ENCODE data around the gene C11orf68. TPM values are rescaled to one million over a fixed set of nuclear protein-coding genes. Genes with fewer than 3 reads are reported as not detected.
"Not testable (repeated sequence)": the region's sequence is repeated elsewhere in the genome, so short reads cannot be mapped to it uniquely, and the experiment has no call there.

C11orf68 gene
- 10 to 100 TPM; 27.2 to 39.2 (median 32.0) TPM for polyA plus RNA-seq (ENCODE audit: insufficient read length in 10 of 10)
- long read RNA-seq, donor 1, transcript C11orf68-203 (1 exons, 1,528 nt): major isoform, 9 of 18 reads
- long read RNA-seq, donor 1, transcript C11orf68-202 (2 exons, 1,559 nt): minor isoform, 6 of 18 reads
- long read RNA-seq, donor 1, partial matches to known transcripts: 0 of 18 reads
- long read RNA-seq, donor 1, other reads (novel, unspliced or antisense): 0 of 18 reads
- long read RNA-seq, donor 2, transcript C11orf68-203 (1 exons, 1,528 nt): major isoform, 16 of 23 reads
- long read RNA-seq, donor 2, transcript C11orf68-202 (2 exons, 1,559 nt): minor isoform, 5 of 23 reads
- long read RNA-seq, donor 2, partial matches to known transcripts: 0 of 23 reads
- long read RNA-seq, donor 2, other reads (novel, unspliced or antisense): 0 of 23 reads
- long read RNA-seq, donor 3: 0 reads
- long read RNA-seq, donor 4, transcript C11orf68-203 (1 exons, 1,528 nt): major isoform, 12 of 20 reads
- long read RNA-seq, donor 4, transcript C11orf68-202 (2 exons, 1,559 nt): minor isoform, 5 of 20 reads
- long read RNA-seq, donor 4, partial matches to known transcripts: 0 of 20 reads
- long read RNA-seq, donor 4, other reads (novel, unspliced or antisense): 0 of 20 reads
- long read RNA-seq, donor 5, transcript C11orf68-203 (1 exons, 1,528 nt): minor isoform, 9 of 282 reads
- long read RNA-seq, donor 5, transcript C11orf68-202 (2 exons, 1,559 nt): major isoform, 22 of 282 reads
- long read RNA-seq, donor 5, partial matches to known transcripts: 248 of 282 reads
- long read RNA-seq, donor 5, other reads (novel, unspliced or antisense): 0 of 282 reads
- long read RNA-seq, donor 6, transcript C11orf68-203 (1 exons, 1,528 nt): major isoform, 16 of 34 reads
- long read RNA-seq, donor 6, transcript C11orf68-202 (2 exons, 1,559 nt): minor isoform, 13 of 34 reads
- long read RNA-seq, donor 6, transcript C11orf68-201 (2 exons, 1,619 nt): minor isoform, 5 of 34 reads
- long read RNA-seq, donor 6, partial matches to known transcripts: 0 of 34 reads
- long read RNA-seq, donor 6, other reads (novel, unspliced or antisense): 0 of 34 reads
- long read RNA-seq, donor 7, transcript C11orf68-202 (2 exons, 1,559 nt): major isoform, 9 of 20 reads
- long read RNA-seq, donor 7, transcript C11orf68-203 (1 exons, 1,528 nt): minor isoform, 5 of 20 reads
- long read RNA-seq, donor 7, transcript C11orf68-201 (2 exons, 1,619 nt): minor isoform, 6 of 20 reads
- long read RNA-seq, donor 7, partial matches to known transcripts: 0 of 20 reads
- long read RNA-seq, donor 7, other reads (novel, unspliced or antisense): 0 of 20 reads
- long read RNA-seq, donor 8, transcript C11orf68-202 (2 exons, 1,559 nt): minor isoform, 10 of 155 reads
- long read RNA-seq, donor 8, transcript C11orf68-203 (1 exons, 1,528 nt): major isoform, 11 of 155 reads
- long read RNA-seq, donor 8, partial matches to known transcripts: 49 of 155 reads
- long read RNA-seq, donor 8, other reads (novel, unspliced or antisense): 83 of 155 reads
- long read RNA-seq, donor 9, partial matches to known transcripts: 0 of 4 reads
- long read RNA-seq, donor 9, other reads (novel, unspliced or antisense): 0 of 4 reads

DNA sequence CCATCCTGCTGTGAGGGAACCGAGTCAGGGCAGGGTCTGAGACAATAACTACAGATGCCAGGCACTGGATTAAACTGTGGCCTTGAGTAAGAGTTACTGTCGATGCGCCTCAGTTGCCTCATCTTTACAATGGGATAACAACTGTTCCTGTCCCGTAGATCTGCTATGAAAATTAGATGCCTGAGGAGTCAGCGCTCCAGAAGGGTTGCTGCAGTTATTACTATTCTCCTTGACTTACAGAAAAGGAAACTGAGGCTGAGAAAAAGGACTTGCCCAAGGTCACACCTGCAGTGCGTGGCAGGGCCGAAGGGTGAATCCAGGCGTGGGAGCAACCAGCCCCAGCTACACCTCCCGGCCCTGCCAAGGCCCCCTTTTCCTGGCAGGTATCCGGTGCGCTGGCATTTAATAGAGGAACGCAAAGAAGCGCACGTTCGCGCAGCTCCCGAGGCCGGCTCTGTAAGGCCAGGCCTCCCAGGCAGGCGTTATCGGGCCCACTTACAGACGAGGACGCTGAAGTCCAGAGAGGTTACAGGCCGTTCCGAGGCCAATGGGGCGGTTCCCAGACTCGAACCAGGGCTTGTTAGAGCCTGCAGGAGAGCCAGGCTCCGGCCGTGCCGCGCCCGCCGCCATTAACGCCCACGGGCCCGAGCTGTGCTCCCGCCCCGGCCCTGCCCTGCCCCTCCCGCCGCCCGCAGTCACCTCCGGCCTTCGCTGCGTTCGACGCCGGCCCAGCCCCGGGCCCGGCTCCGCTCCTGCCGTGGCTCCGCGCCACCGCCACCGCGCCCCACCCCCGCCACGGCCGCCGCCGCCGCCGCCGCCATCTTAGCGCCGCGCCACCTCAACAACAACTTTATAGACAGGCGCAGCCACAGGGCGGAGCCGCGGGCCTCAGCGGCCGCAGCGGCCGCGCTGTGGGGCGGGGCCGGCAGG is at the start of gene C11orf68:
TSS of gene C11orf68 (minus strand) at position 852 of the 930 bp plus-strand sequence. CDS start at position 821, 31 bp downstream.
- peak in 2 of 3 donors; percentile 46 to 70 for DNase-seq

DNA sequence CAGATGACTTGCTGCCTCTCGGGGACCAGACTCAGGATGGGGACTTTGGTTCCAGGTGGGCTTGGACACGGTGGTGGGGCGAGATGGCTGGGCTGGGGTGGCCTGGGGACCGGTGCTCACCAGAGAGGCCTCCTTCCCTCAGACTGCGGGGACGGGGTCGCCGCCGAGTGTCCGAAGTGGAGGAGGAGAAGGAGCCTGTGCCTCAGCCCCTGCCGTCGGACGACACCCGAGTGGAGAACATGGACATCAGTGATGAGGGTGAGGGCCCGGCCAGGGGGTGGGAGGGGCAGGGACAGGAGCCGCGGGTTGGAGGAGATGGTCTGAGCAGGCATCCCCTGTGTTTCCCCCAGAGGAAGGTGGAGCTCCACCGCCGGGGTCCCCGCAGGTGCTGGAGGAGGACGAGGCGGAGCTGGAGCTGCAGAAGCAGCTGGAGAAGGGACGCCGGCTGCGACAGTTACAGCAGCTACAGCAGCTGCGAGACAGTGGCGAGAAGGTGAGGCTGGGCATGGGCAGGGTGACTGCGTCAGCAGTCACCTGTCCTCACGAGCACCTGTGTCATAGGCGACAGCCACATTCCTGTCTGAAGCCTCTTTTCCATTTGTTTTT is 48.6 kb upstream of the C11orf68 start:
- DNase-seq: no peak

DNA sequence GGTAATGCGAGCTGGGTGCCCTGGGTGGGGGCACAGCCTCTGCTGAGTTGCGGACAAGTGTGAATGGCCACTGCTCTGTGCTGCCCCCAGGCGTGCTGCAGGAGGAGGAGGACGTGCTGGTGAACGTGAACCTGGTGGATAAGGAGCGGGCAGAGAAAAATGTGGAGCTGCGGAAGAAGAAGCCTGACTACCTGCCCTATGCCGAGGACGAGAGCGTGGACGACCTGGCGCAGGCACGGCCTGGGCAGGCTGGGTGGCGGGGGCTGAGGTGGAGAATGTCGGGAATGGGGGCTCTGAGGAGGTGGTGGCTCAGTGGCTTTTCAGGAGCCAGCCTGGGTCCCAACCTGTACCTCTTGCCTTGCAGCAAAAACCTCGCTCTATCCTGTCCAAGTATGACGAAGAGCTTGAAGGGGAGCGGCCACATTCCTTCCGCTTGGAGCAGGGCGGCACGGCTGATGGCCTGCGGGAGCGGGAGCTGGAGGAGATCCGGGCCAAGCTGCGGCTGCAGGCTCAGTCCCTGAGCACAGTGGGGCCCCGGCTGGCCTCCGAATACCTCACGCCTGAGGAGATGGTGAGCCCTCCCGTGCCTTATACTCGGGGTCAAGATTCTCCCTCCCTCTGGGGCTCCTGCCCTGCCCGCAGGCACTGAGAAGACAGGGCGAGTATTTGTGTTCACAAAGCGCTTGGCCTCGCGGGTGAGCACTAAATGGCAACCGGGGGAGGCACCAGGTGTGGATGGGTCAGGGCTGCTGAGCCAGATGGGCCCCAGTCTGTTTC is 47.3 kb upstream of the C11orf68 start:
- no peak for DNase-seq

DNA sequence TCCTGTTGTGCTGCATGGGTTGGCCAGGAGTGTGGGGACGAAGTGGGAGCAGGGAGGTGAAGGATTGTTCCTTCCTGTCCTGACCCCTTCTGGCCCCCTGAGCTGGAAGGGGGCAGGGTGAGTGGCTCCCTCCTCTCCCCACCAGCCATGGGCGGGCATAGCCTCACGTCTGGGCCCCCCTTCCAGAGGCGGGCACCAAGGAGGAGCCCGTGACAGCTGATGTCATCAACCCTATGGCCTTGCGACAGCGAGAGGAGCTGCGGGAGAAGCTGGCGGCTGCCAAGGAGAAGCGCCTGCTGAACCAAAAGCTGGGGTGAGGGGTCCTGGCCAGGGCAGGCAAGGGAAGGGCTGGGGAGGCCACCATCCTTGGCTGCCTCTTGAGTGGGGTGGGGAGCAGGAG is 46.0 kb upstream of the C11orf68 start:
- no peak for DNase-seq

DNA sequence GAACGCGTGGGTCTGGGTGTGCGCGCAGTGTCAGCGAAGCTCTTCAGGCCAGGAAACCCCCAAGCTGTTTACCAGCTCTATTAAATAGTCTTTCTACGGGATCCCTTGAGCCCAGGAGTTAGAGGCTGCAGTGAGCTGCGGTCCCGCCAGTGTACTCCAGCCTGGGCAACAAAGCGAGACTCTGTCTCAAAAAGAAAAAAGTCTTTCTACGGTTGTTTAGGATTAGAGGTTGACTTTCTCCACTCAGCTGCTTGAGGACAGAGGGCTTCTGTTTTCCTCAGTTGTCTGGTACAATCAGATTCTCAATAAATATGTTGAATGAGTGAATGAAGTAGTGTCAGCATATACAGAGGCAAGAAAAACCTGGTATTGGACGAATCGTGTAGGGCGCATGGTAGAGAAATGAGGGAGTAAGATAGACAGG is 43.3 kb upstream of the C11orf68 start:
- DNase-seq: no peak

DNA sequence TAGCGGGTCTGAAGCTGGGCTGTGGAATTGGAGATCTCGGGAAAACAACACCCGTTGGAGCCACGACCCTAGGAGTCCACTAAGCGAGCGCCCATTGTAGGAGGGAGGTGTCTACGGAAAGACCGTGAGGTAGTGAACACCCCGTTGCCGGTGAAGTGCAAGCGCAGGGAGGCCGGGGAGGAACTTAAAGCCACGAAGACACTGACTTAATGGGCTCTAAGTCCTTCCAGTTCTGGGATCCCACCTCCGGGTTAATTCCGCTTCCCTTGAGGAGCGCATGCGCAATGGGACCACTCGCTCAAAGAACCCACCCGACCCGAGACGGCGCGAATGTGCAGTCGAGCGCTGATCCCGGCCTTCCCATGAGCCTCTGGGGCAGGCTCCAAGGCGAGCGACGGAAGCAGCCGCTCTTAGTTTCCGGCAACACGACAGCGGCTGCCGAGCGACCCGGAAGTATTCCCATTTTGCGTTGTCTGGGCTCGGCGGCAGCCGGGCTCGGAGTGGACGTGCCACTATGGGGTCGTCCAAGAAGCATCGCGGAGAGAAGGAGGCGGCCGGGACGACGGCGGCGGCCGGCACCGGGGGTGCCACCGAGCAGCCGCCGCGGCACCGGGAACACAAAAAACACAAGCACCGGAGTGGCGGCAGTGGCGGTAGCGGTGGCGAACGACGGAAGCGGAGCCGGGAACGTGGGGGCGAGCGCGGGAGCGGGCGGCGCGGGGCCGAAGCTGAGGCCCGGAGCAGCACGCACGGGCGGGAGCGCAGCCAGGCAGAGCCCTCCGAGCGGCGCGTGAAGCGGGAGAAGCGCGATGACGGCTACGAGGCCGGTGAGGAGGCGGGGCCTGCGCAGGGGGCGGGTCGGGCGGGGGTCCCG is 42.6 kb upstream of the C11orf68 start, which contains the start of gene SART1:
TSS of gene SART1 (plus strand) at position 468 of the 874 bp plus-strand sequence. CDS start at position 515, 47 bp downstream.
- peak; percentile 98 to 99 (median 99) for DNase-seq

DNA sequence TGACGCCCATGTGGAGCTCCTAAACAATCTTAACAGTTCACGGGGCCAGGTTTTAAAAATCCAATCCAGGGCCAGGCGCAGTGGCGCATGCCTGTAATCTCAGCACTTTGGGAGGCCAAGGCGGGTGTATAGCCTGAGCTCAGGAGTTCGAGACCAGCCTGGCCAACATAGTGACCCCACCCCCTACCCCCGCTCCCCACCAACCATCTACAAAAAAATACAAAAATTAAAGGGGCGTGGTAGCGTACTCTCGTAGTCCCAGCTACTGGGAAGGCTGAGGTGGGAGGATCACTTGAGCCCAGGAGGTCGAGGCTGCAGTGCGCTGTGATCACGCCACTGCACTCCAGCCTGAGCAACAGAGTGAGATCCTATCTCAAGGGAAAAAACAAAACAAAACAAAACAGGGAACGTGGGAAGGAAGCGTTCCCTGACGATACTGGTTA is 42.0 kb upstream of the C11orf68 start:
- no peak for DNase-seq

DNA sequence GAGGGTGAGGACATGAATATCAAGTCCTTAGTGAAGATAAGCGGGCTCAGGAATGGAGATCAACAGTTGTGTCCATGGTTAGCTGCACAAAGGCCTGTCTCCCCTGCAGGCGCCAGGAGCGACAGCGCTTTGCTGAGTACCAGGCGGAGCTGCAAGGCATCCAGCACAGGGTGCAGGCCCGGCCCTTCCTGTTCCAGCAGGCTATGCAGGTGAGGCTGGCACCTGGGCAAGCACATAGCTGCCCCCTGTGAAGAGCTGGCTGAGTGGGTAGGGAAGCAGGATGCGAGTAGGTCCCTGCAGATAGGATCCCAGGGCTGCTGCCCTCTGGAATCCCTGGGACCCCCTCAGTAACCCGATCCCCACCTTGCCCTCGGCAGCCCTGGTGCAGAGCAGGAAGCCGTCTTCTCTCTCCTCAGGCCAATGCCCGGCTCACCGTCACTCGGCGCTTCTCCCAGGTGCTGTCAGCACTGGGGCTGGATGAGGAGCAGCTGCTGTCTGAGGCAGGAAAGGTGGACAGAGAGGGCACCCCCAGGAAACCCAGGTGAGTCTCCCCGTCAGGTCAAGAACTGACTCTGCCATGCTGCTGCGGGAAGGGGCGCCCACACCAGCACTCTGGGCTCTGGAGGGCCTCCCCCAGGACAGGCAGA is 40.0 kb upstream of the C11orf68 start:
- DNase-seq: no peak

DNA sequence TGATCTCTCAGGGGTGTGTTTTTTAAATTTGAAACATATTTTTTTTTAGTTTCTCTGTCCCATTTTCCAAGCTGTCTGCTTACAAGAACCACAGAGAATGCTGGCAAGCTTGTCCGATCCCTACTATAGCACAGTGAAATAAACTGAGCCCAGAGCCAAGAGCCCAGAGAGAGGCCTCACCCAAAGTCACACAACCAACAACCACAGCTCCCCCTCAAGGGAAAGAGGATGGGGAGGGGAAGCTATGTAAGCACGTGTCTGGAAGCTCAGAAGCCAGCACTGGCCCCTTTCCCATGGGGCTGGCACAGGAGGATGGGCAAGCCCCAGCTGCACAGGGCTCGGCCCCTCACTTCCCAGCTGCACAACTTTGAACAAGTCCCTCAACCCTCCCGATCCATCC is 39.4 kb upstream of the C11orf68 start:
- no peak for DNase-seq

DNA sequence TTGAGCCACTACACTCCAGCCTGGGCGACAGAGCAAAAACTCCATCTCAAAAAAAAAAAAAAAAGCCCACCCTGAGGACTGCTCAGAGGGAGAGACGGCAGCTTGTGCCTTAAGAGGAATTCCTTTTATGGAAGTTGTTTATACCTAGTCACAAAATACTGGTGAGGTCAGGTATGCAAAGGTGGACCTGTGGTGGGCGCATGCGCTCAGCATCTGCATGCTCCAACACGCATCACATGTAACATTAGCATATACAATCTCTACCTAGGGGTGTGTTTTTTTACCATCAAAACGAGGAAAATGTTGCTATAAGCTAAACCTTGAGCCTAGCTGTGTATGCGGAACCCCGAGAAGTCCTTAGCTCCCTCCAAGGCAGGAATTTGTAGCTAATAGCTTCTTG is 35.9 kb upstream of the C11orf68 start:
- no peak for DNase-seq

DNA sequence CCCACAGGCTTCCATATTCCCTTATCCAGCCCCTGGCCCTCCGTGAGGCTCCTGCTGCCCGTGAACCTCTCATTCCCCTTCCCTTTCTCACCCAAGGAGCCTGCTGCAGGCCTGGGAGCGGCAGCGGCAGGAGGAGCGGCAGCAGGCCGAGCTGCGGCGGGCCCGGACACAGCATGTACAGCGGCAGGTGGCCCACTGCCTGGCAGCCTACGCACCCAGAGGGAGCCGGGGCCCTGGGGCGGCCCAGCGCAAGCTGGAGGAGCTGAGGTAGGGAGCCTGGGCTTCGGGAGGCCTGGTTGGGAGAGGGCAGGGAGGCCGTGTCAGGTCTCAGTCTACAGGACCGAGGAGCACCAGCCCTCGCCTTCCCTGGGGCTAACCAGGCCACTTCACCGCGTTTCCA is 34.6 kb upstream of the C11orf68 start:
- DNase-seq: no peak

DNA sequence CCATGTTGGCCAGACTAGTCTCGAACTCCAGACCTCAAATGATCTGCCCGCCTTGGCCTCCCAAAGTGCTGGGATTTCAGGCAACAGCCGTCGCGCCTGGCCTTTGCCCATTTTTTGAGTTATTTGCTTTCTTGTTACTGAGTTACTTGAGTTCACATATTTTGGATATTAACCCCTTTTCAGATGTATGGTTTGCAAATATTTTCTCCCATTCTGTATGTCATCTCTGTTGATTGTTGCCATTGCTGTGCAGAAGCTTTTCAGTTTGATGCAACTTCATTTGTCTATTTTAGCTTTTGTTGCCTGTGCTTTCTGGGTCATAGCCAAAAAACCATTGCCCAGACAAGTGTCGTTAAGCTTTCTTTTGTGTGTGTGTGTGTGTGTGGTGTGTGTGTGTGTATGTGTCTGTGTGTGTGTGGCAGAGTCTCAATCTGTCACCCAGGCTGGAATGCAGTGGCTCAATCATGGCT is 33.2 kb upstream of the C11orf68 start:
- DNase-seq: no peak

DNA sequence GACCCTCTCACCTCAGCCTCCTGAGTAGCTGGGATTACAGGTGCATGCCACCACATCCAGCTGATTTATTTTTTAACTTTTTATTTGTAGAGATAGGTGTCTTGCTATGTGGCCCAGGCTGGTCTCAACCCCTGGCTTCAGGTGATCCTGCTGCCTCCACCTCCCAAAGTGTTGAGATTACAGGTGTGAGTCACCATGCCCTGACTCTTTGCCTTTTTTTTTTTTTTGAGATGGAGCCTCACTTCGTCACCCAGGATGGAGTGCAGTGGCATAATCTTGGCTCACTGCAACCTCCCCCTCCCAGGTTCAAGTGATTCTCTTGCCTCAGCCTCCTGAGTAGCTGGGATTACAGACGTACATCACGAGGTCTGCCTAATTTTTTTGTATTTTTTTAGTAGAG is 32.8 kb upstream of the C11orf68 start:
- not testable (repeated sequence) for DNase-seq

DNA sequence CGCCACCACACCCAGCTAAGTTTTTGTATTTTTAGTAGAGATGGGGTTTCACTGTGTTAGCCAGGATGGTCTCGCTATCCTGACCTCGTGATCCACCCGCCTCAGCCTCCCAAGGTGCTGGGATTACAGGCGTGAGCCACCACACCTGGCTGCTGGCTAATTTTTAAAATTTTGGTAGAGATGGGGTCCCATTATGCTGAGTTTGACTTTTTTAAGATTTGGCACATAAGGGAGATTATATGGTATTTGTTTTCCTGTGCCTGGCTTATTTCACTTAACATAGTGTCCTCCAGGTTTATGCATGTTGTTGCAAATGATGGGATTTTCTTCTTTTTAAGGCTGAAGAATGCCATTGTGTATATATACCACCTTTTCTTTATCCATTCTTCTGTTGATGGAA is 31.8 kb upstream of the C11orf68 start:
- not testable (repeated sequence) for DNase-seq

DNA sequence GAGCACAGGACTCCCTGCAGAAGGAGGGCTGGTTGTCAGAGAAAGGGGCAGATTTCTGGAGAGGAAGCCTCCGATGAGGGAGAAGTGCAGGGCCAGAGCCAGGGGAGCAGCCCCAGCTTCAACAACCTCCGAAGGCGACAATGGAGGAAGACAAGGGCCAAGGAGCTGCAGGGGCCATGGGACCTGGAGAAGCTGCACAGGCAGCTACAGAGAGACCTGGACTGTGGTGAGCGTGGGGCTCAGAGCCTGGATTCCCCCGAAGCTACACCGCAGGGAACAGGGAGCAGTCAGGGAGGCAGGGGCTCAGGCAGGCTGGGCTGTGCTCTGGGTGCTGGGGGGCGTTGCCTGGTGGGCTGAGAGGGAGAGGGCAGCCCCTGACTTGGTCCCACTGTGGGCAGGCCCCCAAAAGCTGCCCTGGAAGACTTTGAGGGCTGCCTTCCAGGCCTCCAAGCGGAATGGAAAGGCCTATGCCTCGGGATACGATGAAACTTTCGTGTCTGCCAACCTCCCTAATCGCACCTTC is 28.8 kb upstream of the C11orf68 start:
- no peak for DNase-seq

DNA sequence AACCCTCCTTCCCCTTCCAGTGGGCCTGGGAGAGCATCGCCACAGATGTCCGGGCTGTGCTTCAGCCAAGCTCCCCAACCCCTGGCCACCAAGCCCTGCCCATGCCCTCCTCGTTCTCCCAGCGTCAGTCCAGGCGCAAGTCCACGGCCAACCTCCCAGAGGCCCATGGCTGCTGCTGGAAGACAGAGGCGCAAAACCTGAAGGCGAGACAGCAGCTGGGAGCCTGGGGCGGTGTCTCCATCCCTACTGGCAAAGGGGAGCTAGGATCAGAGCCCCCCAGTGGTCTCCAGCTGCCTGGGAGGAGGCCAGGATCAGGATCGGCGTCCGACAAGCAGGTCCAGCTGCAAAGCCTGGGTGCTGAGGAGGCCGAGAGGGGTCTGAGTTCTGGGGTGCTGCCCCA is 28.3 kb upstream of the C11orf68 start:
- DNase-seq: peak in 1 of 3 donors; percentile 33
